ENCODE measurements around the gene ISOC1. TPM values are rescaled to one million over a fixed set of nuclear protein-coding genes. Genes with fewer than 3 reads are reported as not detected.

The ISOC1 gene
- total RNA-seq, 4 donors from 2014 or later, result 15.6 to 43.0 (median 34.1) TPM

DNA sequence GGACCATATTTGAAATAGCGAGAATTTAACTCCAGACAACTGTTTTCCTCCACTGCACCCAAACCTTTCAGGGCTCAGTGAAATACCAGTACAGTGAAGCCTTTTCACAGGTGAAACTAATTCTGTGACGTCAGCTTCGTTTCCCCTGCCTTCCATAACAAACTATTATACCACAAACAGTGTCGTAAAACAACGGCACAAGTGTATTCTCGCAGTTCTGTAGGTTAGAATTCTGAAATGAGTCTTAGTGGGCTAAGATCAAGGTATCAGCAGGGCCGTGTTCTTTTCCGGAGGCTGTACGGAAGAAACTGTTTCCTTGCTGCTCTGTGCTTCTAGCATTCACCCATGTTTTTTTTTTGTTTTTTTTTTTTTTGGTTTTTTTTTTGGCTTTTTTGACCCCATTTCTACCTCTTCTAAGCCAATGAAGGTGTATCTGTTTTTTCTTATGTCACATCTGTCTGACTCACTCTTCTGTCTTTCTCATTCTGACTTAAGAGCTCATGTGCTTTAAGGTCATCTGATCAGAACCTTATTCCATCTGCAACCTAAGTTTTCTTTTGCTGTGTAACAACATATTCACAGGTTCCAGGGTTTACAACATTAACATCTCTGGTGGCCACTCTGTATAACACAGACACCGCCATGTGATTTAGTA, 20.1 kb downstream of the ISOC1 start:
- TF ChIP-seq CTCF (IDR thresholded peaks at IDR 0.05; ENCODE audit: low read depth), result no peak

GRCh38 chr5:129115680-129116079, 21.1 kb downstream of the ISOC1 start:
- TF ChIP-seq CTCF (IDR thresholded peaks at IDR 0.05; ENCODE audit: low read depth), result no peak

DNA sequence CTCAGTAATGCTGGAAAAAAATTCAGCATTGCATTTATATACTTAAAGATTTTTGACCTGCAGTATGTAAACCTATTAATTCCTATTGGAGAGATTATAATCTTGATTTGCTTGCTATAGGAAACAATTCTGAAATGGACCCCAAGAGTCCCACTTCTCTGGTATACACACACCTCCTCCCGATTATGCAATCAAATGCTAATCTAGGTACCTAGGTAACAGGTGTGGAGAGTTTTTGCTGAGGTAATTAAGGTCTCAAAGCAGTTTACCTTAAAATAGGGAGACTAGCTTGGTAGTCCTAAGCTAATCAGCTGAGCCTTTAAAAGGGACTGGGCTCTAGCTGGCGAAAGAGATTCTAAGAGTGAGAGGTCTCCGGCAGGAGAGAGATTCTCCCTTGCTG, 22.2 kb downstream of the ISOC1 start:
- no peak for TF ChIP-seq CTCF (IDR thresholded peaks at IDR 0.05; ENCODE audit: low read depth)

- TF ChIP-seq CTCF (IDR thresholded peaks at IDR 0.05; ENCODE audit: low read depth), result no peak
These were observed 23.9 kb downstream of the ISOC1 start for GRCh38 chr5:129118405-129118804.

DNA sequence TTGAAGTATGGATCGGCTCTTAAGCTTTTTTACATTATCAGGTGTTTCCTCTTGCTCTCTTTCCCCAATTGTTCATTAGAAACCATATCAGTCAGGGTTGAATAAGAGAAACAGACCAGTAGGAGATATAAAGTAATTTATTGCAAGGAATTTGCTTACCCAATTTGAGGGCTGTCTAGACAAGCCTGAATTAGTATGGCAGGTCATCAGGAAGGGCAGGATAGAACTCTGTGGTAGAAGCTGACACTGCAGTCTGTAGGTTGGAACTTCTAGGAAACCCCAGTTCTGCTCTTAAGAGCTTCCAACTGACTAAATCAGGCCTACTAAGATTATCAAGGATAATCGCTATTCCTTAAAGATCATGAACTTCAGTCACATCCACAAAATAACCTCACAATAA, 24.3 kb downstream of the ISOC1 start:
- TF ChIP-seq CTCF (IDR thresholded peaks at IDR 0.05; ENCODE audit: low read depth), result no peak

DNA sequence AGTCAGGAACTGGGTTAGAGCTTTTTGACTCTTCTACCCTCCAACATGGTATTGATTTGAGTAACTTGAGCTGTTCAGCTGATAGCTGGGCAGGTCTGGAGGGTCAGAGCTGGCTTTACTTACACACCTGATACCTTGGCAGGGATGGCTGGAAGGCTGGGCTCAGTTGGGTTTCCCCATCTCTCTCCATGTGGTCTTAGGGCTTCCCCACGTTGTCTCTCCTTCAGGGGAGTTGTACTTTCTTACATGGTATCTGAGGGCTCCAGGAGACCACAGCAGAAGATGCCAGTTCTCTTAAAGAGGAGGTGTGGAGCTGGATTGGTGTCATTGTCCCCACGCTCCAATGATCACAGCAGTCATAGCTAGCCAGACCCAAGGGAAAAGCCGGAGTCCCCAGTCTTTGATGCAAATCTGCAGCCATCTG, 25.6 kb downstream of the ISOC1 start:
- TF ChIP-seq CTCF (IDR thresholded peaks at IDR 0.05; ENCODE audit: low read depth), result no peak

- TF ChIP-seq CTCF (IDR thresholded peaks at IDR 0.05; ENCODE audit: low read depth), result no peak
These were observed 28.0 kb downstream of the ISOC1 start for GRCh38 chr5:129122560-129122959.

All from subcutaneous adipose tissue (tissue), 4 donors.